ENCODE measurements around the gene FARS2. TPM values are rescaled to one million over a fixed set of nuclear protein-coding genes. Genes with fewer than 3 reads are reported as not detected.

Gene FARS2
- total RNA-seq, 1 experiment from 2014 or later, result 13.8 TPM

- intact Hi-C loops (cut with micrococcal nuclease), result no loop called here
- no peak for ATAC-seq
- no peak for DNase-seq (ENCODE audit: low read depth, low spot score)
- no peaks in the 10 kb centered on the region for H4K20me1 ChIP-seq (ENCODE audit: insufficient read depth)
- H3K27me3 ChIP-seq (ENCODE audit: insufficient read depth, low read length), result no peaks in the 10 kb centered on the region
- no peak overlapping the region for H3K9ac ChIP-seq (ENCODE audit: low read length)
- no TSS peak for BruUV-seq (replicated peaks)
- H3K4me2 ChIP-seq (ENCODE audit: low read length), result no peak overlapping the region
- ChIA-PET RAD21 (ENCODE audit: low non-redundant PET in 1 of 2, low total read pairs in 2 of 2, uncharacterized antibody in 2 of 2, unreplicated experiment in 2 of 2) (no interaction called here), CTCF (no interaction called here), POLR2A (no interaction called here)
- no peak overlapping the region for H2AFZ ChIP-seq (ENCODE audit: low read depth, low read length, poor library complexity, severe bottlenecking)
- H3K4me3 ChIP-seq (replicated peaks in 1 of 2; ENCODE audit: low read depth in 1 of 2, low read length in 2 of 2), result no peak overlapping the region
- H3K36me3 ChIP-seq (ENCODE audit: control insufficient read depth in 1 of 2, insufficient read depth in 2 of 2, low read length in 2 of 2), result no peaks in the 10 kb centered on the region
- H3K27ac ChIP-seq (ENCODE audit: low read depth, low read length), result no peak overlapping the region
- no peaks in the 10 kb centered on the region for H3K9me3 ChIP-seq (ENCODE audit: control insufficient read depth in 1 of 2, insufficient read depth in 1 of 2, low read depth in 1 of 2, low read length in 2 of 2)
- no peaks in the 10 kb centered on the region for H3K9me2 ChIP-seq (ENCODE audit: insufficient read depth)
- no peaks in the 10 kb centered on the region for H3K79me2 ChIP-seq (ENCODE audit: insufficient read depth, low read length)
- H3K4me1 ChIP-seq (ENCODE audit: control insufficient read depth in 1 of 2, insufficient read depth in 2 of 2, low read length in 2 of 2), result no peaks in the 10 kb centered on the region
- TF ChIP-seq EZH2phosphoT487 (IDR thresholded peaks at IDR 0.05; ENCODE audit: borderline replicate concordance), result no peak
- no peak for TF ChIP-seq ZNF274 (IDR thresholded peaks at IDR 0.05; ENCODE audit: low read depth, low read length)
- no peak for TF ChIP-seq RAD21 (IDR thresholded peaks at IDR 0.05; ENCODE audit: low read depth)
- TF ChIP-seq FOSL1 (IDR thresholded peaks at IDR 0.05; ENCODE audit: low read depth), result no peak
- TF ChIP-seq MAX (IDR thresholded peaks at IDR 0.05), result no peak
- TF ChIP-seq YY1 (IDR thresholded peaks at IDR 0.05; ENCODE audit: extremely low read depth, insufficient replicate concordance, low read depth, low read length), result no peak
These were observed 405.4 kb downstream of the FARS2 start for GRCh38 chr6:5666695-5667094.

- no peak for ATAC-seq
These were observed 406.4 kb downstream of the FARS2 start for GRCh38 chr6:5667737-5668136.

More at GRCh38 chr6:5667737-5668136, 406.4 kb downstream of the FARS2 start:
- H3K27me3 ChIP-seq (ENCODE audit: insufficient read depth, low read length), result no peaks in the 10 kb centered on the region
- H3K9ac ChIP-seq (ENCODE audit: low read length), result no peak overlapping the region
- no peak for DNase-seq (ENCODE audit: low read depth, low spot score)
- BruUV-seq (replicated peaks), result no TSS peak
- CTCF ChIA-PET, result no interaction called here
- H3K36me3 ChIP-seq (ENCODE audit: control insufficient read depth in 1 of 2, insufficient read depth in 2 of 2, low read length in 2 of 2), result no peaks in the 10 kb centered on the region
- H3K9me3 ChIP-seq (ENCODE audit: control insufficient read depth in 1 of 2, insufficient read depth in 1 of 2, low read depth in 1 of 2, low read length in 2 of 2), result no peaks in the 10 kb centered on the region
- no peaks in the 10 kb centered on the region for H3K4me1 ChIP-seq (ENCODE audit: control insufficient read depth in 1 of 2, insufficient read depth in 2 of 2, low read length in 2 of 2)
- no peaks in the 10 kb centered on the region for H3K9me2 ChIP-seq (ENCODE audit: insufficient read depth)
- no peak overlapping the region for H3K4me3 ChIP-seq (replicated peaks in 1 of 2; ENCODE audit: low read depth in 1 of 2, low read length in 2 of 2)
- TF ChIP-seq ZFX (IDR thresholded peaks at IDR 0.05) (no peak), SRF (IDR thresholded peaks at IDR 0.05; ENCODE audit: low read depth) (no peak), EZH2phosphoT487 (IDR thresholded peaks at IDR 0.05; ENCODE audit: borderline replicate concordance) (no peak), TCF7L2 (IDR thresholded peaks at IDR 0.05; ENCODE audit: borderline replicate concordance, extremely low read depth, insufficient read depth, insufficient read length) (no peak), ATF3 (IDR thresholded peaks at IDR 0.05) (no peak), POLR2A (IDR thresholded peaks at IDR 0.05; ENCODE audit: borderline replicate concordance, extremely low read depth, insufficient read depth, insufficient read length) (no peak), JUND (IDR thresholded peaks at IDR 0.05) (no peak), YY1 (IDR thresholded peaks at IDR 0.05; ENCODE audit: extremely low read depth, insufficient replicate concordance, low read depth, low read length) (no peak), EZH2 (IDR thresholded peaks at IDR 0.05) (no peak), POLR2AphosphoS5 (IDR thresholded peaks at IDR 0.05; ENCODE audit: low read depth, low read length) (no peak), RAD21 (IDR thresholded peaks at IDR 0.05; ENCODE audit: low read depth) (no peak)
- RAD21 ChIA-PET (ENCODE audit: low non-redundant PET in 1 of 2, low total read pairs in 2 of 2, uncharacterized antibody in 2 of 2, unreplicated experiment in 2 of 2), result no interaction called here
- no peak overlapping the region for H3K4me2 ChIP-seq (ENCODE audit: low read length)
- POLR2A ChIA-PET, result no interaction called here
- no peaks in the 10 kb centered on the region for H4K20me1 ChIP-seq (ENCODE audit: insufficient read depth)
- no peak overlapping the region for H2AFZ ChIP-seq (ENCODE audit: low read depth, low read length, poor library complexity, severe bottlenecking)
- intact Hi-C loops (cut with micrococcal nuclease), result no loop called here
- no peak overlapping the region for H3K27ac ChIP-seq (ENCODE audit: low read depth, low read length)
- no peaks in the 10 kb centered on the region for H3K79me2 ChIP-seq (ENCODE audit: insufficient read depth, low read length)

All from HCT116 (cell line).